Right lobe of liver (tissue), 4 donors: ENCODE results near the gene PDXP.
"Not testable (repeated sequence)": the region's sequence is repeated elsewhere in the genome, so short reads cannot be mapped to it uniquely, and the experiment has no call there.

ENCODE experiments used
- CTCF ChIP-seq, 4 donors: fragments of 200-600 bp in 3 of 4; fragments of 450-650 bp in 1 of 4; IDR thresholded peaks; one replicate each; pipeline versions ENCODE4 v1.5.1 to v1.8.0; 2016 to 2022; ENCODE audit warnings: antibody characterized with exemption in 4 of 4, mild to moderate bottlenecking in 2 of 4
- POLR2A ChIP-seq: fragments of 450-650 bp; IDR thresholded peaks from one replicate; pipeline ENCODE4 v1.6.1; 2017; ENCODE audit warnings: antibody characterized with exemption, mild to moderate bottlenecking
- donor health status: DM: no; HTN: no; CAD: no.
- donor health status: DM: no; HTN: no; CAD: no.
- donor health status: DM: no; HTN: yes; CAD: no.

DNA sequence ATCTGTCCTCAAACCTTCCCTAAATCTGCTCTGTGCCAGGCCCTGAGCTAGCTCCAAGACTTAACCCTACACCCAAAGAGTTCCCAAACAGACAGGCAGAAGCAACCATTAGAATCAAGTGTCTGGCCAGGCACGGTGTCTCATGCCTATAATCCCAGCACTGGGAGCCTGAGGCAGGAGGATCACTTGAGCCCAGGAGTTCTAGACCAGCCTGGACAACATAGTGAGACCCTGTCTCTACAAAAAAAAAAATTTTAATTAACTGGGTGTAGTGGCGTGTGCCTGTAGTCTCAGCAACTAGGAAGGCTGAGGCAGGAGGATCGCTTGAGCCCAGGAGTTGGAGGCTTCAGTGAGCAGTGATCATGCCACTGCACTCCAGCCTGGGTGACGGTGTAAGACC lies 1.9 kb upstream of the PDXP start:
- TF ChIP-seq CTCF (IDR thresholded peaks at IDR 0.05); POLR2A: not testable (repeated sequence)
